Smooth muscle cell of trachea (primary cell): ENCODE measurements around the gene CYTH2. TPM values are rescaled to one million over a fixed set of nuclear protein-coding genes. Genes with fewer than 3 reads are reported as not detected.

ENCODE experiments used
- total RNA-seq: library from RNA; depleted of rRNA; stranded (reverse); fragments of >200 nt; gene quantifications from 2 replicates; pipeline ENCODE4 v1.2.1, GENCODE V29; 2014

CYTH2 gene
- total RNA-seq = 22.7 and 32.6 TPM in 2 replicates

GRCh38 chr19:48469289-48469881, at the start of gene CYTH2:
TSS of gene CYTH2 (plus strand) at chr19:48469369. CDS start at chr19:48469508, 139 bp downstream.

GRCh38 chr19:48445606-48446481, 23.3 kb upstream of the CYTH2 start, which contains the start of gene GRWD1:
TSS of gene GRWD1 (plus strand) at chr19:48445983. CDS start at chr19:48446006, 23 bp downstream.

GRCh38 chr19:48455171-48455907, 13.8 kb upstream of the CYTH2 start, which contains the start of gene KCNJ14:
TSS of gene KCNJ14 (plus strand) at chr19:48455574. CDS start at chr19:48461725, 6,151 bp downstream.

GRCh38 chr19:48511800-48512503, 42.8 kb downstream of the CYTH2 start, which contains the start of gene LMTK3:
TSS of gene LMTK3 (minus strand) at chr19:48511835. CDS start at chr19:48511576, 259 bp downstream.

Other genes with a start within 250 kb of the CYTH2 start
- 12.9 and 20.4 TPM in 2 replicates for gene CARD8, start 213.5 kb upstream of the CYTH2 start, total RNA-seq
- 0.17 TPM in 1 of 2 replicates, not detected in the other for gene ZNF114, start 199.3 kb upstream of the CYTH2 start, total RNA-seq
- gene EMP3, start 143.8 kb upstream of the CYTH2 start, total RNA-seq = 186 and 254 TPM in 2 replicates
- gene TMEM143, start 105.4 kb upstream of the CYTH2 start, total RNA-seq = 4.1 and 7.9 TPM in 2 replicates
- not detected in 2 replicates for gene SYNGR4, start 105.0 kb upstream of the CYTH2 start, total RNA-seq
- 66.0 and 96.4 TPM in 2 replicates for gene KDELR1, start 77.8 kb upstream of the CYTH2 start, total RNA-seq
- 0.33 and 0.58 TPM in 2 replicates for gene GRIN2D, start 75.7 kb upstream of the CYTH2 start, total RNA-seq
- 28.5 and 30.8 TPM in 2 replicates for gene GRWD1, start 23.4 kb upstream of the CYTH2 start, total RNA-seq
- gene KCNJ14, start 13.8 kb upstream of the CYTH2 start, total RNA-seq = 0.29 and 1.2 TPM in 2 replicates
- gene LMTK3, start 42.5 kb downstream of the CYTH2 start, total RNA-seq = 0.15 and 0.50 TPM in 2 replicates
- gene SULT2B1, start 82.8 kb downstream of the CYTH2 start, total RNA-seq = not detected in 2 replicates
- gene SPACA4, start 137.4 kb downstream of the CYTH2 start, total RNA-seq = not detected in 2 replicates
- gene FAM83E, start 145.7 kb downstream of the CYTH2 start, total RNA-seq = under 0.01 and 0.33 TPM in 2 replicates
- 1,963 and 2,036 TPM in 2 replicates for gene RPL18, start 149.8 kb downstream of the CYTH2 start, total RNA-seq
- 13.4 and 18.0 TPM in 2 replicates for gene SPHK2, start 150.1 kb downstream of the CYTH2 start, total RNA-seq
- gene DBP, start 168.0 kb downstream of the CYTH2 start, total RNA-seq = 11.6 and 14.1 TPM in 2 replicates
- 1.6 and 2.8 TPM in 2 replicates for gene CA11, start 176.8 kb downstream of the CYTH2 start, total RNA-seq
- under 0.01 and 0.33 TPM in 2 replicates for gene NTN5, start 203.6 kb downstream of the CYTH2 start, total RNA-seq
- gene FUT2, start 226.6 kb downstream of the CYTH2 start, total RNA-seq = not detected in 2 replicates